HEK293T (cell line): Measurements from ENCODE around the gene ERGIC3.

ENCODE experiments used
- CTCF ChIA-PET: fragments of 350-600 bp; formaldehyde crosslinking; extraction: SDS; loops from one replicate; lab custom pipeline; 2021; ENCODE audit warnings: antibody characterized with exemption, inconsistent platforms; lab: Yijun Ruan, JAX
- POLR2A ChIA-PET: fragments of 350-600 bp; formaldehyde crosslinking; extraction: SDS; loops from one replicate; lab custom pipeline; 2020; ENCODE audit warnings: antibody characterized with exemption, inconsistent platforms; lab: Yijun Ruan, JAX
- DNase-seq: peaks from one replicate; pipeline ENCODE4 v3.0.0; 2012; ENCODE audit warnings: mixed read lengths; ENCODE audit errors: extremely low spot score
- ARNT ChIP-seq: fragments of 450-650 bp; IDR thresholded peaks from 2 replicates; pipeline ENCODE4 v1.6.1; 2017; ENCODE audit warnings: mild to moderate bottlenecking
- BHLHE40 ChIP-seq: fragments of 450-650 bp; IDR thresholded peaks from 2 replicates; pipeline ENCODE4 v1.6.1; 2016; ENCODE audit warnings: mild to moderate bottlenecking, moderate library complexity, borderline replicate concordance
- CTBP1 ChIP-seq: fragments of 450-650 bp; IDR thresholded peaks from 2 replicates; pipeline ENCODE4 v1.6.1; 2016; ENCODE audit warnings: borderline replicate concordance
- ELF4 ChIP-seq: fragments of 450-650 bp; IDR thresholded peaks from 2 replicates; pipeline ENCODE4 v1.6.1; 2017; ENCODE audit warnings: antibody characterized with exemption
- FOXA1 ChIP-seq: fragments of 450-650 bp; IDR thresholded peaks from 2 replicates; pipeline ENCODE4 v1.6.1; 2016; ENCODE audit warnings: mild to moderate bottlenecking
- FOXK2 ChIP-seq: fragments of 450-650 bp; IDR thresholded peaks from 2 replicates; pipeline ENCODE4 v1.6.1; 2016; ENCODE audit warnings: mild to moderate bottlenecking
- FOXM1 ChIP-seq: fragments of 450-650 bp; IDR thresholded peaks from 2 replicates; pipeline ENCODE4 v1.6.1; 2017; ENCODE audit warnings: mild to moderate bottlenecking, borderline replicate concordance
- HDGF ChIP-seq: fragments of 450-650 bp; IDR thresholded peaks from 2 replicates; pipeline ENCODE4 v1.6.1; 2017; ENCODE audit warnings: antibody characterized with exemption, borderline replicate concordance
- L3MBTL2 ChIP-seq: fragments of 450-650 bp; conservative IDR thresholded peaks from 2 replicates; pipeline ENCODE4 v1.6.1; 2016; ENCODE audit warnings: mild to moderate bottlenecking
- LEF1 ChIP-seq: fragments of 450-650 bp; IDR thresholded peaks from 2 replicates; pipeline ENCODE4 v1.6.1; 2017; ENCODE audit warnings: mild to moderate bottlenecking, borderline replicate concordance
- NFRKB ChIP-seq: fragments of 450-650 bp; IDR thresholded peaks from 2 replicates; pipeline ENCODE4 v1.6.1; 2016; ENCODE audit warnings: mild to moderate bottlenecking, moderate library complexity
- SP1 ChIP-seq: fragments of 450-650 bp; IDR thresholded peaks from 2 replicates; pipeline ENCODE4 v1.6.1; 2017
- SUZ12 ChIP-seq: fragments of 450-650 bp; IDR thresholded peaks from 2 replicates; pipeline ENCODE4 v1.6.1; 2016; ENCODE audit warnings: mild to moderate bottlenecking
- TARDBP ChIP-seq: fragments of 450-650 bp; IDR thresholded peaks from 2 replicates; pipeline ENCODE4 v1.6.1; 2016
- ZNF384 ChIP-seq: fragments of 450-650 bp; IDR thresholded peaks from 2 replicates; pipeline ENCODE4 v1.6.1; 2016
- TF ChIP-seq, protein P1 (sequence below): fragments of 450-650 bp; IDR thresholded peaks from 2 replicates; pipeline ENCODE4 v1.6.1; 2016

The ERGIC3 gene

DNA sequence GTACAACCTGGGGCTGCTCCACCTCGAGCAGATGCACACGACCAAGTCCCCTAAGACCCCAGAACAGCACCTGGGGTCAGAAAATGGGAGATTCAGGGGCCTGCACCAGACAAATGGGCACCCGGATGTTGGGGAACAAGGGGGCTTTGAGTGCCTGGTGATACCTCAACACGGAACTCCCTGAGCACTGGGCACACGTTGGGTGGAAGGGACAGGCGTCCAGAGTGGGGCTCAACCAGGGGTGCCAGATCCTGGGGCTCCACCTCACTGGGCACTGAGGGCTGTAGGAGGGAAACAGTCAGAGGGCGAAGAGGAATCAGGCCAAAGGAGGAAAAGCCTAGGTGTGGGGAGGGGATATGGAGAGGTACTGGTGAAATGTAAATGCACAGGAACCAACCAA lies 40.3 kb downstream of the ERGIC3 start:
- ChIA-PET POLR2A (no interaction called here), CTCF (no interaction called here)
- TF ChIP-seq FOXA1: no peak
- no peak for TF ChIP-seq HDGF
- TF ChIP-seq FOXM1: no peak
- TF ChIP-seq ARNT: no peak
- no peak for TF ChIP-seq SUZ12
- TF ChIP-seq FOXK2: no peak
- no peak for TF ChIP-seq TARDBP
- no peak for TF ChIP-seq CTBP1
- TF ChIP-seq BHLHE40: no peak
- TF ChIP-seq ELF4: no peak
- TF ChIP-seq NFRKB: no peak
- TF ChIP-seq L3MBTL2: no peak
- TF ChIP-seq, protein P1, sequence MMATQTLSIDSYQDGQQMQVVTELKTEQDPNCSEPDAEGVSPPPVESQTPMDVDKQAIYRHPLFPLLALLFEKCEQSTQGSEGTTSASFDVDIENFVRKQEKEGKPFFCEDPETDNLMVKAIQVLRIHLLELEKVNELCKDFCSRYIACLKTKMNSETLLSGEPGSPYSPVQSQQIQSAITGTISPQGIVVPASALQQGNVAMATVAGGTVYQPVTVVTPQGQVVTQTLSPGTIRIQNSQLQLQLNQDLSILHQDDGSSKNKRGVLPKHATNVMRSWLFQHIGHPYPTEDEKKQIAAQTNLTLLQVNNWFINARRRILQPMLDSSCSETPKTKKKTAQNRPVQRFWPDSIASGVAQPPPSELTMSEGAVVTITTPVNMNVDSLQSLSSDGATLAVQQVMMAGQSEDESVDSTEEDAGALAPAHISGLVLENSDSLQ: no peak
- TF ChIP-seq LEF1: no peak
- TF ChIP-seq SP1: no peak
- no peak for TF ChIP-seq ZNF384
- no peak for DNase-seq

DNA sequence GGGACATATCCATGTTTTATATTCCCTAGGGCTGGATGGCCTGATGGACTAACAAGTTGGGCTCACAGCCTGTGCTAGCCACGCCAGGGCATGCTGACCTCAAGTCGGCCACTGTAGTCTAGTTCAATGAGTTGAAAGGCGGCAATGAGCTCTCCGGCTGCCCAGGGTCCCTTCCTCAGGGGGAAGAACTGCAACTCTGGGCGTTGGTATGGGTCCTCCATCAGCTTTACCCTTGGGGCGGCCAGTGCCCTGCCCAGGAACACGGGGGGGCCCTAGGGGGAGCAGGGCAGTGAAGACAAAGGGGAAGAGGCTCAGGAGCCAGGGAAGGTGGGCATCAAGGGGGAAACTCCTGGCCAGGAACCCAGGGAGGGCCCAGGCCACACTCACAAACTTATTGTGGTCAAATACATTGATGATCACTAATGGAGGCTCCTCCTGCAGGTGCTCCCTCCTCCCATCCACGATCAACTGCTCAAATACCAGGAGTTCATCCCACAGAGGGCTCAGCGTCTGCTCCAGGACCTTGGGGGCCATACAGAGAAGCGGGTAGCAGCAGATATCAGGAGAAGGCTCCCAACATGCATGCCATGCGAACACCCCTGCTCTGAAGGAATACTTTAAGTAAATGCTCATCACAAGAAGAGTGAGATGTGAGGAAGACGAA lies 41.0 kb downstream of the ERGIC3 start:
- CTCF ChIA-PET: no interaction called here
- POLR2A ChIA-PET: no interaction called here

GRCh38 chr20:35583636-35584560 lies 42.0 kb downstream of the ERGIC3 start:
- DNase-seq: no peak
- POLR2A ChIA-PET: no interaction called here
- no peak for TF ChIP-seq FOXK2
- TF ChIP-seq FOXA1: no peak
- no peak for TF ChIP-seq L3MBTL2
- no peak for TF ChIP-seq LEF1
- TF ChIP-seq SUZ12: no peak
- TF ChIP-seq, protein P1: no peak
- no peak for TF ChIP-seq BHLHE40
- no peak for TF ChIP-seq ZNF384
- TF ChIP-seq ELF4: no peak
- TF ChIP-seq CTBP1: no peak
- TF ChIP-seq TARDBP: no peak
- CTCF ChIA-PET: interaction anchor here (1.0 kb wide), 1 partner anchor 20 kb away, joined by 3 read pairs; no protein-coding TSS in a partner anchor

More for the DNA sequence above, 41.0 kb downstream of the ERGIC3 start:
- DNase-seq: no peak
- TF ChIP-seq ZNF384 (no peak), BHLHE40 (no peak), ARNT (no peak), LEF1 (no peak), L3MBTL2 (no peak), CTBP1 (no peak), FOXM1 (no peak)

- CTCF ChIA-PET: no interaction called here
- DNase-seq: no peak
- POLR2A ChIA-PET: no interaction called here
- no peak for TF ChIP-seq TARDBP
- no peak for TF ChIP-seq SP1
Measured at GRCh38 chr20:35586751-35587425, 45.0 kb downstream of the ERGIC3 start.

- ChIA-PET POLR2A (interaction anchor here (1.5 kb wide), 1 partner anchor 46 kb away, joined by 3 read pairs; the partner anchor contains the start of gene ERGIC3), CTCF (interaction anchor here (0.9 kb wide), 1 partner anchor 32 kb away, joined by 3 read pairs; no protein-coding TSS in a partner anchor)
- TF ChIP-seq FOXA1 (no peak), SP1 (no peak), BHLHE40 (no peak), TARDBP (no peak), HDGF (no peak), ELF4 (no peak), FOXM1 (no peak), ZNF384 (no peak), LEF1 (no peak)
- TF ChIP-seq, protein P1: no peak
- no peak for DNase-seq
Measured at GRCh38 chr20:35587436-35587835, 45.6 kb downstream of the ERGIC3 start.
